ENCODE measurements around the gene CMIP. TPM values are rescaled to one million over a fixed set of nuclear protein-coding genes. Genes with fewer than 3 reads are reported as not detected.

CMIP gene
- polyA plus RNA-seq, 1 donor, result 11.9 TPM

DNA sequence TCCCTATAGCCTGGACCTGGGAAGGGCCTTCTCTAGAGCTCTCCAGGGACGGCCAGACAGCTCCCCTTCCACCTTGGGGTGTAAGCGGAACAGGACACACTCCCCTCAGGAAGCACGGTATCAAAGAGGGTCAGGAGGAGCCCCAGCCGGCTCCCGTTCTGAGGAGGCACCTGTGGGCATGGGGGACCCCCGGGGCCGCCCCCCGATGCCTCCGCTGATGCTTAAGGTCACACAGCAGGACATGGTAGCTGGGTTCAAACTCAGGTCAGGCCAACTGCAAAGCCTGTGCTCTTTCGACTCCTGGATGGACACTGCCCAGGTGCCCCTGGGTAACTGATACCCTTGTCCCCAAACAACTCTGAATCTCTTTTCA, 49.8 kb downstream of the CMIP start:
- no peak for DNase-seq (ENCODE audit: low read depth)

DNA sequence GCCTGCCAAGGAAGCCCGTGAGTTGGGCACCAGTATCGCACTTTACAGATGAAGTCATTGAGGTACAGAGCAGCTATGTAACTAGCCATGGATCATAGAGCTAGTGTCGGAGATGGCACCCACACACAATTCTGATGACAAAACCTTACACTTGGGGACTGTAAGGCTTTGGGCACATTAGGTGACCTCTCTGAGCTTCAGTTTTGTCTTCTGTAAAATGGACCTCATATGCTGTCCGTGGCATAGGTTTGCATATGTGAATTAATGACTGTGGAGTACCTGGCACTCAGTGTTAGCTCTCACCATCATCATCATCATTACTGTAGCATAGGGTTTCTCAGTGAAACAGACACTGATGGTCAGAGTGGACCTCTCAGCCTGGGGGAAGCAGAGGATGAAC, 50.3 kb downstream of the CMIP start:
- DNase-seq (ENCODE audit: low read depth), result no peak

- DNase-seq (ENCODE audit: low read depth), result no peak
These were observed 51.0 kb downstream of the CMIP start for GRCh38 chr16:81495321-81496234.

- no peak for DNase-seq (ENCODE audit: low read depth)
These were observed 51.7 kb downstream of the CMIP start for GRCh38 chr16:81496321-81496720.

GRCh38 chr16:81496742-81497141, 52.1 kb downstream of the CMIP start:
- DNase-seq (ENCODE audit: low read depth), result no peak

DNA sequence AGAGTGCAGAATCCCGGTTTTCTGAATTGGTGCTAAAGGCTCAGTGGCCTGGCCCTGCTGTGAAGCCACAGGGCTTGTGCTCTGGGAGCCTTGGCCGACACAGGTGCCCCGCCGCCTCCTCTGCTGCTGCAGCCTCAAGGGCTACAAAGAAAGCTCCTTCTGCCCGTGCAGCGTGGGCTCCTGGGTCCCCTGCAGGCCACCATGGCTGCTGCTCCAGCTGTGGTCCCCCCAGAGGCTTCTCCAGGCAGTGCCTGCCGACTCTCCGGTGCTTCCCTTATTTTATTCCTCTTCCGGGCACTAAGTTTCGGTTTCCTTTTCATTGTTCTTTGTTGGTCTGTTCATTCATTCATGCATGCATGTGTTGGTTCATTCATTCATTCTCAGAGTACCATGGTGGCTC, 53.1 kb downstream of the CMIP start:
- no peak for DNase-seq (ENCODE audit: low read depth)

DNA sequence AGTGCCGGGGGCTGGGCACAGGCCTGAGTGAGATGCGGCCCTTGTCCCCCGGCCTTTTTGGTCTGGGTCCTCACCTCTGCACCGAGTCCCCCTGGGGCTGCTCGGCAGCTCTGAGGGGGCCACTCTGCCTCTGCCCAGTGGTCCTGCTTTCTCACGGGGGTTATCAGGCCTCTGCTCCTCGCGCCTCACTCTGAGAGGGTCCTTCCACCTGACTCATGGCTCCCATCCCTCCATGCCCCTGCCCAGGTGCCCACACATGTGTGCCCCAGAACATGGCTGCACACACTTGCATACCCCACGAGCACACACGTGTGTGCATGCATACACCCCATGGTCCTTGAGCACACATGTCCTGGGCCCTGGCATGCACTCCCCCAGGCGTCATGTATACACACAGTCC, 53.7 kb downstream of the CMIP start:
- DNase-seq (ENCODE audit: low read depth), result no peak

DNA sequence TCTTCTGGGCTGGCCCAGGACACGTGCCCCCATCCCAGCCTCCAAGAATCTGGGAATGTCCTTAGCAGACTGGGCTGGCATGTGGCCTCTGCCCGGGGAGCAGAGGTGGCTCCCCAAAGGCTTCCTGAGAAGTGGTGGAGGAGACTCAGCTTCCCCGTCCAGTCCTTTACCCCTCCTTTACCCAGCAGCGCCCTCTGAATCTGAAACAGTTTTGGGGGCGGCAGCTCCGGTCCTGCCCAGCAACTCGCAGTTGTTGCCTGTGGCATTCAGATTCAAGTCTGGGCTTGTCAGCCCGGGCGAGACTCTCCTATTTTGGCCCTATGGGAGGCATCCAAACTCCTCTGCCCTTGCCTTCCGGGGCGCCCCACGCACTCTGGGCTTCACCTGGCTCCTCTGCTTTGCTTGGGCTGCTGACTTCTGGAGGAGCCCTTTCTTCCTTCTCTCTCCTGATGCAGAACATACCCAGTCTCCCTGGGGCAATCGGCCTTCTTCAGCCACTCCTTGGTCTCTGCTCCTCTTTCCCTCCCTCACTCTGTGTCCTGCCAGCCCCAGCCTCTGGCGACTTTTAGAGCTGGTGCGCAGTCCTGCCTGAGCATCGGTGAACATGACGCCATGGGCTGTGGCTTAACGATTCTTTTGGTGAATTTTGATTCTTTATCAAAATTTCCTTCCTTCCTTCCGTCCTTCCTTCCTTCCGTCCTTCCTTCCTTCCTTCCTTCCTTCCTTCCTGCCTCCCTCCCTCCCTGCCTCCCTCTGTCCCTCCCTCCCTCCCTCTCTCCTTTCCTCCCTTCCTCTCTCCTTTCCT, 55.2 kb downstream of the CMIP start:
- DNase-seq (ENCODE audit: low read depth), result no peak

- DNase-seq (ENCODE audit: low read depth), result no peak
These were observed 56.4 kb downstream of the CMIP start for GRCh38 chr16:81500833-81501521.

DNA sequence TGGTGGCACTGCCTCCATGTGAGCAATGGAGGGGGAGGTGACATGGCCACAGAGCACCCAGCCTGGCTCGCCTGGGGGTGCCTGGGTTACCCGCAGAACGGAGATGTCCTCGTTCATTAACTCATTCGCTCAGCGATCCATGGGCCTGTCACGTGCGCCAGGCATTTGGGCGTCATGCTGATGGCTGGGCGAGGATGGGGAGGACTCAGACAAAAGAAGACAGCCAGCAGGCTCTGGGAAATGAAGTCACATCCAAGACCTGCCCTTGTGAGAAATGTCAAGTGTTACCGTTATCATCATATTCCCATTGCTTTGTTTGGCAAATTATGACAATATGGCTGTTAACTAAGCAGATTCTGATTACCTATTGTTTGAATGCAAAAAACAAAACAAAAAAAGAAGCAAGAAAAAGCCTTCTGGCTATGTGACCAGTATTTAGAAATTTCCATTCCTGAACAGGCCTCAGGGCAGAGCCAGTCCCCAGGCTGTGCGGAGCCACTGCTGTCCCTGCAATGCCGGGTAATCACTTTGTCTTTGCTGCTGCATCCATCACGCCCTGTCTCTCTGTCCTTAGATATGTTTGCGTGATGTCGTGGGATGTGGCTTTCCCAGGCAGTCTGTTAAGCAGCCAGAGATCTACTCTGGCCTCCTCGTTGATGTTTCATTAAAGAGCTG, 57.9 kb downstream of the CMIP start:
- no peak for DNase-seq (ENCODE audit: low read depth)

GRCh38 chr16:81505011-81505661, 60.5 kb downstream of the CMIP start:
- no peak for DNase-seq (ENCODE audit: low read depth)

DNA sequence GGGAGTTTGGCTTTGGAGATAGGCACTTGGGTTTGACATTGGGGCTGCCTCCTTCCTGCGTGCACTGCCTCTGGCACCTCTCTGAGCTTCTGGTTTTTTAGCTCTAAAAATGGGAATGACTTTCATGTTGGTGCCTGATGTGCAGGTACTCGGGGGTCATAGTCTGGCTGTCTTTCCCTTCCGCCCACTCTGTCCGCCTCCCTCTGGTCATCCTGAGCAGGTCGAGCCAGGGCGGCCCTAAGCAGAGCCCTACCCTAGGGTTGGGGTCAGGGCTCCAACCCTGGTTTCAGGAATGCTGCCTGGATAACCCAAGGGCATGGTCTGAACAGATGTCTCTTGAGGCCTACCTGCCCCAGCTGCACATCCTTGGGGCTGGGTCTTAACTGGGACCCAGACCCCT, 64.8 kb downstream of the CMIP start:
- DNase-seq (ENCODE audit: low read depth), result no peak

- DNase-seq (ENCODE audit: low read depth), result no peak
These were observed 65.4 kb downstream of the CMIP start for GRCh38 chr16:81510016-81510415.

DNA sequence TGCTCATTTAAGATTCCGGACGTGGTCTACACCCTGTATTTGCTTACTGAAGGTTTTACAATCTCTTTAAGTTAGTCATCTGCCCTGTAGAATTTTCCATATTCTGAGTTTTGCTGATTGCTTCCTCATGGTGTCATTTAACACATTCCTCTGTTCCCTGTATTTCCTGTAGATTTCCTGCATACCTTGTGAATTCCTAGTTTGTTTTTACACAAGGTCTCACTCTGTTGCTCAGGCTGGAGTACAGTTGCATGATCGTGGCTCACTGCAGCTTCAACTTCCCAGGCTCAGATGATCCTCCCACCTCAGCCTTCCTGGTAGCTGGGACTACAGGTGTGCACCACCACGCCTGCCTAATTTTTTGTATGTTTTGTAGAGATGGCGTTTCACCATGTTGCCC, 66.8 kb downstream of the CMIP start:
- DNase-seq (ENCODE audit: low read depth), result no peak

DNA sequence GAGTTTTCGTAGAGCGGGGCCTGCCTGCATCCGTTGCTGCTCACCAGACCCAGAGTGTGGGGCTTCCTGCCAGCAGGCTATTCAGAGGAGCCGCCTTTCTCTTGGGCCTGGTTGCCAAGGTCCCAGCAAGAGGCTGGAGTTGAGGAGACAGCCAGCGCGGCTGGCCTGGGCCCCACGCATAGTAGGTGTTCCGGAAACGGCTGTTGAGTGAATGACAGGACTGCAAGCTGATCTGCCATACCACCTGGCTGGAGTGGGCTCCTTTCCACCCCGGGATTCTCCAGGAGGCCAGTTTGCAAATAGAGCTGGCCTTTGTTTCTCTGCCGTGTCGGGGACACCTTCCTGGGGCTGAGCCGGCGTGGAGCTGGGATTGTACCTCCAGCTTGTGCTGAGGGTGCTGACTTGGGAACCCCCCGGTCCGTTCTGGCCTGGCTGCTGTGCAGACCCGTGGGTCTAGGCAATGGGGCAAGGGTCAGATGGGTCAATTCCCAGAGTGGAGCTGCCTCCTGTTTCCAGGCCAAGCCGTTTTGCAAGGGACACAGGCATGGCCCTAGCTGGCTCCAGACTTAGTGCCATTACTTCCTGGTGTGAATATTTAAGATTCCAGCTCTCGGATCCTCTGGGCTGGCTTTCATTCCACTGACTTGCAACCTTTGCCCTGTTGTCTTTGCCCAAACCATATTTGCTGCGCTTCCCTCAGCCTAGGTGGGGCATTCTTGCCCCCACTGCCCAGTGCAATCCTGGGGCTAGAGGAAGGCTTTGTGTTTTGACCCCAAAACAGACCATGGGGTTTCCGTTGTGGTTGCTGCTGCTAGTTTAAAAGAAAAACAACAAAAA, 68.8 kb downstream of the CMIP start:
- no peak for DNase-seq (ENCODE audit: low read depth)

- no peak for DNase-seq (ENCODE audit: low read depth)
These were observed 69.5 kb downstream of the CMIP start for GRCh38 chr16:81514041-81514559.

DNA sequence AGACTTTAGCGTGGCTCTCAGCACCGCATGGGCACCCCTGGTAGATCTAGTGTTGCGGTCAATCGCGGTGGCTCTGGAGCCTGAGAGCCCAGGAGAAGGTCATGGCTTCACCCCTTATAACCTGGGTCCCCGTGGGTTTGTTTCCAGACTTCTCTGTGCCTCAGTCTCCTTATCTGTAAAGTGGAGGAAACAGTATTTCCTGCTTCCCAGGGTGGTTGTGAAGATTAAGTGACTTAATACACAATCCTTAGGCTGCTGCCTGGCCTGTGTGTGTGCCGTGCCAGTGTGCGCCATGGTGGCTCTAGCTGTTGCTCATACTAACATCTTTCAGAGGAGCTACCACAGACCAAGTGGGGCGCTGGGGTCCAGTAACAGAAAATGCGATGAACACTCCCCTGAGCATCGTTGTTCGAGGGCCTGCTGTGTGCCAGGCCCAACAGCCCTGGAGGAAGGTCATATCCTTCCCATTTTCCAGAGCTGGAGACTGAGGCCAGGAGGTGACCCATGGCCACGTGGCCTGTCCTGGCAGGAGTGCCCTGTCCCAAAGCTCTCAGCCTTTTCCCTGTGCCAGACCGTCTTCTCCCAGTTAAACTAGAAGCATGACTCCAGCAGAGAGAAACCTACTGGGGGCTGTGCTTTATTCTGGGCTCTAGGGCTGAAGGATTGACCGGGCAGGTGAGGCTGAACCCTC, 70.1 kb downstream of the CMIP start:
- no peak for DNase-seq (ENCODE audit: low read depth)

DNA sequence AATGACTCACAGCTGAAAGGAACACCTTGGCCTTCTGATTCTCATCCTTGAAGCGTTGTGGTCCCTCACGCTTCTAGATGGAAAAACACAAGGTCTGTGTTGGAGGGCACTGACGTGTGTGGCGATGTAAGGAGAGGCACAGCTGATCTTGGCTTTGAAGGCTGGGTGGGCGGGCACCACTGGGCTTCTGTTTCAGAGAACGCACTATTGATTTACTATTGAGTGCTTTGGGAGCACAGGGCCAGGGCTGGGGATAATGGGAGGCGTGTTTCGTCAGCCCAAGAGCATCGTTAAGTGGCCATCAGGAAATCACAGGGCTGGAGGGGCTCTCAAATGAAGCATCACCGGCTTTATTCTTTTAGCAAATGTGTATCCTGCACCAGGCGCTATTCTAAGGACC, 70.7 kb downstream of the CMIP start:
- DNase-seq (ENCODE audit: low read depth), result no peak

GRCh38 chr16:81515721-81516120, 71.1 kb downstream of the CMIP start:
- DNase-seq (ENCODE audit: low read depth), result no peak
